Sciatic nerve (tissue), 2 donors: Measurements from ENCODE around the gene MAST4. TPM values are rescaled to one million over a fixed set of nuclear protein-coding genes. Genes with fewer than 3 reads are reported as not detected.
"Not testable (repeated sequence)": the region's sequence is repeated elsewhere in the genome, so short reads cannot be mapped to it uniquely, and the experiment has no call there.

Source experiments
- ATAC-seq: fragments of 200-7000 bp; cut with Tn5 transposase; one replicate; pipeline ENCODE4 v1.9.1; 2020; ENCODE audit warnings: mild to moderate bottlenecking, moderate library complexity
- DNase-seq: peaks from one replicate; pipeline ENCODE4 v3.0.0-alpha.2; 2020; ENCODE audit warnings: low spot score
- intact Hi-C: fragments of 100-400 bp; cut with DNase I; formaldehyde crosslinking; loops from one replicate; pipeline ENCODE4 v1.14.2; 2022
- total RNA-seq: library from RNA; stranded (reverse); fragmentation: NEBNext Ultra II Directional; extraction: Animal tissue kit (Norgen Biotek cat#: 25700); gene quantifications from one replicate; pipeline ENCODE4 v1.2.1, GENCODE V29; 2021
- donor health status: DM: no; HTN: no; CAD: no.
- donor health status: DM: no; HTN: no; CAD: no.

The MAST4 gene
- total RNA-seq, 1 donor from 2014 or later: 47.9 TPM

DNA sequence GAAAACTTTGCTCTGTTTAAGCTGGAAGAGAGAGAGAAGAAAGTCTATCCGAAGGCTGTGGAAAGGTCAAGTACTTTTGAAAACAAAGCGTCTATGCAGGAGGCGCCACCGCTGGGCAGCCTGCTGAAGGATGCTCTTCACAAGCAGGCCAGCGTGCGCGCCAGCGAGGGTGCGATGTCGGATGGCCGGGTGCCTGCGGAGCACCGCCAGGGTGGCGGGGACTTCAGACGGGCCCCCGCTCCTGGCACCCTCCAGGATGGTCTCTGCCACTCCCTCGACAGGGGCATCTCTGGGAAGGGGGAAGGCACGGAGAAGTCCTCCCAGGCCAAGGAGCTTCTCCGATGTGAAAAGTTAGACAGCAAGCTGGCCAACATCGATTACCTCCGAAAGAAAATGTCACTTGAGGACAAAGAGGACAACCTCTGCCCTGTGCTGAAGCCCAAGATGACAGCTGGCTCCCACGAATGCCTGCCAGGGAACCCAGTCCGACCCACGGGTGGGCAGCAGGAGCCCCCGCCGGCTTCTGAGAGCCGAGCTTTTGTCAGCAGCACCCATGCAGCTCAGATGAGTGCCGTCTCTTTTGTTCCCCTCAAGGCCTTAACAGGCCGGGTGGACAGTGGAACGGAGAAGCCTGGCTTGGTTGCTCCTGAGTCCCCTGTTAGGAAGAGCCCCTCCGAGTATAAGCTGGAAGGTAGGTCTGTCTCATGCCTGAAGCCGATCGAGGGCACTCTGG, 567.8 kb downstream of the MAST4 start:
- no peak for DNase-seq
- no peak for ATAC-seq
- intact Hi-C loops: no loop called here

DNA sequence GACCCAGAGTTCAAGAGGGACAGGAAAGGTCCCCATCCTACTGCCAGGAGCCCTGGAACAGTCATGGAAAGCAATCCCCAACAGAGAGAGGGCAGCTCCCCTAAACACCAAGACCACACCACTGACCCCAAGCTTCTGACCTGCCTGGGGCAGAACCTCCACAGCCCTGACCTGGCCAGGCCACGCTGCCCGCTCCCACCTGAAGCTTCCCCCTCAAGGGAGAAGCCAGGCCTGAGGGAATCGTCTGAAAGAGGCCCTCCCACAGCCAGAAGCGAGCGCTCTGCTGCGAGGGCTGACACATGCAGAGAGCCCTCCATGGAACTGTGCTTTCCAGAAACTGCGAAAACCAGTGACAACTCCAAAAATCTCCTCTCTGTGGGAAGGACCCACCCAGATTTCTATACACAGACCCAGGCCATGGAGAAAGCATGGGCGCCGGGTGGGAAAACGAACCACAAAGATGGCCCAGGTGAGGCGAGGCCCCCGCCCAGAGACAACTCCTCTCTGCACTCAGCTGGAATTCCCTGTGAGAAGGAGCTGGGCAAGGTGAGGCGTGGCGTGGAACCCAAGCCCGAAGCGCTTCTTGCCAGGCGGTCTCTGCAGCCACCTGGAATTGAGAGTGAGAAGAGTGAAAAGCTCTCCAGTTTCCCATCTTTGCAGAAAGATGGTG, 568.8 kb downstream of the MAST4 start:
- intact Hi-C loops: loop anchor here (5.0 kb wide), 1 partner anchor 37 kb away; no protein-coding TSS in a partner anchor
- ATAC-seq (no peak), DNase-seq (no peak)

DNA sequence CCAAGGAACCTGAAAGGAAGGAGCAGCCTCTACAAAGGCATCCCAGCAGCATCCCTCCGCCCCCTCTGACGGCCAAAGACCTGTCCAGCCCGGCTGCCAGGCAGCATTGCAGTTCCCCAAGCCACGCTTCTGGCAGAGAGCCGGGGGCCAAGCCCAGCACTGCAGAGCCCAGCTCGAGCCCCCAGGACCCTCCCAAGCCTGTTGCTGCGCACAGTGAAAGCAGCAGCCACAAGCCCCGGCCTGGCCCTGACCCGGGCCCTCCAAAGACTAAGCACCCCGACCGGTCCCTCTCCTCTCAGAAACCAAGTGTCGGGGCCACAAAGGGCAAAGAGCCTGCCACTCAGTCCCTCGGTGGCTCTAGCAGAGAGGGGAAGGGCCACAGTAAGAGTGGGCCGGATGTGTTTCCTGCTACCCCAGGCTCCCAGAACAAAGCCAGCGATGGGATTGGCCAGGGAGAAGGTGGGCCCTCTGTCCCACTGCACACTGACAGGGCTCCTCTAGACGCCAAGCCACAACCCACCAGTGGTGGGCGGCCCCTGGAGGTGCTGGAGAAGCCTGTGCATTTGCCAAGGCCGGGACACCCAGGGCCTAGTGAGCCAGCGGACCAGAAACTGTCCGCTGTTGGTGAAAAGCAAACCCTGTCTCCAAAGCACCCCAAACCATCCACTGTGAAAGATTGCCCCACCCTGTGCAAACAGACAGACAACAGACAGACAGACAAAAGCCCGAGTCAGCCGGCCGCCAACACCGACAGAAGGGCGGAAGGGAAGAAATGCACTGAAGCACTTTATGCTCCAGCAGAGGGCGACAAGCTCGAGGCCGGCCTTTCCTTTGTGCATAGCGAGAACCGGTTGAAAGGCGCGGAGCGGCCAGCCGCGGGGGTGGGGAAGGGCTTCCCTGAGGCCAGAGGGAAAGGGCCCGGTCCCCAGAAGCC, 569.6 kb downstream of the MAST4 start:
- ATAC-seq (peak; percentile 95), DNase-seq (peak; percentile 94)
- intact Hi-C loops: loop anchor here (2.0 to 5.0 kb wide), 2 partner anchors 37 to 1797 kb away; no protein-coding TSS in a partner anchor

DNA sequence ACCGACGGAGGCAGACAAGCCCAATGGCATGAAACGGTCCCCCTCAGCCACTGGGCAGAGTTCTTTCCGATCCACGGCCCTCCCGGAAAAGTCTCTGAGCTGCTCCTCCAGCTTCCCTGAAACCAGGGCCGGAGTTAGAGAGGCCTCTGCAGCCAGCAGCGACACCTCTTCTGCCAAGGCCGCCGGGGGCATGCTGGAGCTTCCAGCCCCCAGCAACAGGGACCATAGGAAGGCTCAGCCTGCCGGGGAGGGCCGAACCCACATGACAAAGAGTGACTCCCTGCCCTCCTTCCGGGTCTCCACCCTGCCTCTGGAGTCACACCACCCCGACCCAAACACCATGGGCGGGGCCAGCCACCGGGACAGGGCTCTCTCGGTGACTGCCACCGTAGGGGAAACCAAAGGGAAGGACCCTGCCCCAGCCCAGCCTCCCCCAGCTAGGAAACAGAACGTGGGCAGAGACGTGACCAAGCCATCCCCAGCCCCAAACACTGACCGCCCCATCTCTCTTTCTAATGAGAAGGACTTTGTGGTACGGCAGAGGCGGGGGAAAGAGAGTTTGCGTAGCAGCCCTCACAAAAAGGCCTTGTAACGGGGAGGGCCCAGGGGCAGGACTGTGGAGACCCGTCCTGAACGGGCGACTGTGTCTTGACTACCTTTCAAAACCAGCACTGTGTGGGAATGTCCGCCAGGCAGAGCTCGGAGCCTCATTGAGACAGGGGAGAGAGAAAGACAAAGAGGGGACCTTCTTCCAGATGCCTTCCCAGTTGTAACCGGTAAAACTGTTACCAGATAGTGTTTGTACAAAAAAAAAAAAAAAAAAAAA, 570.5 kb downstream of the MAST4 start:
- intact Hi-C loops: loop anchor here (2.0 to 5.0 kb wide), 2 partner anchors 36 to 1796 kb away; no protein-coding TSS in a partner anchor
- DNase-seq: peak; percentile 72
- ATAC-seq: peak; percentile 56

DNA sequence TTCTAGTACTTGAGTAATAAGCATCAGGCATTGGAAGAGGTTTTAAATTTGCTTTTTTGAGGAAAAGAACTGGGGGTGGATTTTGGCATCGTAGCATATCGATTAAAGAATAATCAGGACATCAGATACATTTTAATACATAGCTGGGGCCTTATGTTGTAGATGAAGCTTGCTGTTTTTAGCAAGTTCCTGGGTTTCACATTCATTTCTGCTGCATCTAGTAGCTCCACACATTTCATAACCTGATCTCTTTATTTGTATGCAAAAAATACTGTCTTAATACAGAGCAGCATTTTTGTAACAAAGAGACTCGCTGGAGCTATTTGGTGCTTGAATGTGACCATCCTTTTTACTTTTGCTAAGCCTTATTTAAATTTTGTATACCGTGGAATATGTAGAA, 571.9 kb downstream of the MAST4 start:
- DNase-seq (no peak), ATAC-seq (no peak)
- intact Hi-C loops: loop anchor here (5.0 kb wide), 1 partner anchor 34 kb away; no protein-coding TSS in a partner anchor

DNA sequence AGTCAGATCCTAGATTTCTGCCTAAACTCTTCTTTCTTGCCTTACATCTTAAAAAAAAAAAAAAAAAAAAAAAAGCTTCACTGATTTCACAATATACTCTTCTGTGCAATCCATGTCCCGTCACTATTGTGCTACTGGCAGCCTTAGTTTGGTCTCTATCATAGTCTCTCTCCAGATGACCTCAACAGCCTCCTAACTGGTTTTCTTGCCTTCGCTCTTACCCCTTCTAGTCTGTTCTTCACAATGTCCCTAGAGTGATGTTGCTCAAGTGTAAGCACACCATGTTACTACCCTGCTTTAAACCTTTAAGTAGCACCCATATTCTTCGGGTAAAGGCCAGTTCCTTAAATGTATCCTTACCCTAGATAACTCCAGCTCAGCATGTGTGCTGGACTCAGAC, 574.6 kb downstream of the MAST4 start:
- intact Hi-C loops: no loop called here
- no peak for ATAC-seq
- DNase-seq: no peak

DNA sequence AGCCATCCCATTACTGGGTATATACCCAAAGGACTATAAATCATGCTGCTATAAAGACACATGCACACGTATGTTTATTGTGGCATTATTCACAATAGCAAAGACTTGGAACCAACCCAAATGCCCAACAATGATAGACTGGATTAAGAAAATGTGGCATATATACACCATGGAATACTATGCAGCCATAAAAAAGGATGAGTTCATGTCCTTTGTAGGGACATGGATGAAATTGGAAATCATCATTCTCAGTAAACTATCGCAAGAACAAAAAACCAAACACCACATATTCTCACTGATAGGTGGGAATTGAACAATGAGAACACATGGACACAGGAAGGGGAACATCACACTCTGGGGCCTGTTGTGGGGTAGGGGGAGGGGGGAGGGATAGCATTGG, 577.2 kb downstream of the MAST4 start:
- DNase-seq, intact Hi-C loops, ATAC-seq: not testable (repeated sequence)

DNA sequence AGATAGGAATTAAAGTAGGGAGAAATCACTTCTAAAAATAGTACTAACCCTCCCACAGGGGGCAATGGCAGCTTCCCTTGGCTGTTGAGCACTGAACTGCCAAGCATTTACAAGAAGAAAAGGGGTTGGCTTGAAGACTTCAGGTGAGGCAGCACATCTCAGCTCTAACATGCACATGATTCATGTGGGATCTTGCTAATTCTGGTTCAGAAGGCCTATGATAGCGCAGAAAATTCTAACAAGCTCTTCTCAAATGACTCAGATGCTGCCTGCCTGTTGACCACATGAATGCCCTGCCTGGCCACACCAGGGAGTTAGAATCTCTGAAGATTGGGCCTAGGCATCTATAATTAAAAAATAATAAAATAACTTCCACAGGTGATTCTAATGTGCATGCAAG, 577.8 kb downstream of the MAST4 start:
- intact Hi-C loops: no loop called here
- DNase-seq: no peak
- ATAC-seq: no peak

DNA sequence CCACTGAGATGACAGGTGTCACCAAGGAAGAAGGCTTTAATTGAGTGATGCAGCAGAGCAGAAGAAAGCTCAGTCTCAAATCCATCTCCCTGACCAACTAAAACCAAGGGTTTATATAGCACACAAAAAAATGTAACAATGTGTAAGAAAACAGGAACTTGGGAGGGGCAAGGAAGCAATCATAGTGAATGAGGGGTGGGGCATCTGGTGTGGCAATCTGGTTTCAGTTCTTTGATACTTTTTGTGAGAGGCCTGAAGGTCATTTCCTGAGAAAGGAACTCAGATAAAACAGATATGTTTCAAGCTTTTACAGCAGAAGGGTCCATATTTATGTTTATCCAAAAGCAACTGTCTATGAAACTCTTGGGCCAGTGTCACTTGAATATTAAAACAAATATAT, 580.7 kb downstream of the MAST4 start:
- DNase-seq: no peak
- ATAC-seq: no peak
- intact Hi-C loops: no loop called here

DNA sequence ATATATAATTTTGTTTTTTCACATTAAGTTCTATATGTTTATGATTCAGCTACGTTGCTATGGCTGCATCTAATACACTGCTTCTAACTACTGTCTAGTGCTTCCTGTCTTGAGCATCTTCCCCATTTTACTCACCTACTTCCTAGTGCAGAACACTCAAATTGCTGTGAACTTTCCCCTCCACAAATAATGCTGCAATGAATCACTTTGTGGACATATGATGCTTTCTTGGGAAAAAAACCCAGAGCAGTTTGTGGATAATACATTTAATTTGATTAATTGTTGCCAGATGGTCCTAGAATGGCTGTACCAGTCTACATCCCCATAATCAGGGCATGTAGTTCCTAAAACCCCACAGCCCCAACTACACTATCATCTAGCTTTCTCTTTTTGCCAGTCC, 581.9 kb downstream of the MAST4 start:
- no peak for ATAC-seq
- intact Hi-C loops: no loop called here

DNA sequence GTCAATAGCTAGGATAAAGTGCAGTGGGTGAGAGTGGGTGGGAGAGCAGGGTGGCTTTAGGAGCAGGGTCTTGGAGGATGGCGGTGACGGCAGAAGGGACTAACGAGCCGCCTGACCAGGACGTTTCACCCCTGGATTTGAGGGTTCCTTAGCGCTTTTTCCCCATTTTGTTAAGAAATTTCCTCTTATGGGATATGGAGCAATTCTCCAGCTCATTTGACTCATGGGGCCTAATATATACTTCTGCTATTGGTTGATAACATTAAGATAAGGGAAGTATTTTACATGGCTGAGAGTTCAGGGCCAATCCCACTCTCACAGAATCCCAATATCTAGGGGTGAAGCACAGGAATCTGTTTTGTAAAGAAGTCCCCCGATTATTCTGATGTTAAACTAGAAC, 582.8 kb downstream of the MAST4 start:
- DNase-seq: no peak
- intact Hi-C loops: no loop called here
- no peak for ATAC-seq

More for the DNA sequence above, 581.9 kb downstream of the MAST4 start:
- no peak for DNase-seq

DNA sequence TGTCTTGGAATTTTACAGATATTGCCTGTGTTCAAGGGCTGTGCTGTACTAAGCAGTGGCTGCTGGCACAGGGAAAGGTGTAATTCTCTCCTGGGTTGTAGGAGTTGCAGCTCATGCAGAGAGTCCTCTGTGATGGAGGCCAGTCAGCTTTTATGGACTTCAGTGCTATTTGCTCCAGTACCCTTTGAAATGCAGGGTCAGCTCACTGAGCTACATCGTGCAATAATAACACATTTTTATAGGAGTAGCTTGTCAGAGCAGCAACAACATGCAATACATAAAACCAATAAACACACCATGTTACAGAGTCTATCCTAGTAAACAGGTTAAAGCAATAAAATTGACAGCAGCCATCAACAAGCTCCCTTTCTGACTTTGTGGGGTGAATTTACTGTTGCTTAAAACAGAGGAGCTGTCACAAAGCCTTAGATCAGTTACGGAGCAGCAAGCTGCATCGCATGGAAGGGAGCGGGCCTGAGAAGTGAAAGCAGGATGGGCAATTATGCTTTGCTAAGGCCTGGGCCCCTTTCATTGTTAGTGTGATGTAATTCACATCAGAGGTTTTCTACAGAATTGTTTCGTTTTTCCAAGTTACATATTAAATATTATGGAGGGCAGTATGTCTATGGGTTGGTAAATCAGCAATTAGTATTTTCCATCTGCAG, 583.6 kb downstream of the MAST4 start:
- ATAC-seq (no peak), DNase-seq (no peak)
- intact Hi-C loops: no loop called here

DNA sequence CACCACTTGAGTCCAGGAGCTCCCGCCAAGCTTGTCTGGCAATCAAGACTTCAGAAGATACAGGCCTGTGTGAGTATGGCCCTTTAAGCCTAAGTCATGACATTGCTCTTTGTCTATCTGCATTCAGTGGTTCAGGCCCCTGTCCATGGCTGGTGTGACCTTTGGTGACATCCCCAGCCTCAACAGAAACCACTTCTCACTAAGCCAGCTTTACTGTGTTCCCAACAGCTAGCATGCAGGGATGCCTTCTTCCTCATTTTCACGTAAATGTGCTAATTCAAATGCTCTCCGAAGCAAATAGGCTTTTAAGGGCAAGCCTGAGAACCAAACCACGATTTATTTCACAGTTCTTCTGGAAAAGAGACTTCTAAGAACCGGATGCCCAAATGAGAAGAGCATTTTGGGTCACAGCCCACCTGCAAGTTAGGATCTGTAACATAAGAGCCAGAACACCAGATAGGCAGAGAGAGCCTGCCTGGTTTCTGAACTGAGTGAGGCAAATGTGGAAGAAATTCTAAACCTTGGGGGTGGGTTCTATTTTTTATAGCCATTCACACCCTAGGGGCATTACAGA, 585.5 kb downstream of the MAST4 start:
- ATAC-seq (peak; percentile 50), DNase-seq (no peak)
- intact Hi-C loops: no loop called here

DNA sequence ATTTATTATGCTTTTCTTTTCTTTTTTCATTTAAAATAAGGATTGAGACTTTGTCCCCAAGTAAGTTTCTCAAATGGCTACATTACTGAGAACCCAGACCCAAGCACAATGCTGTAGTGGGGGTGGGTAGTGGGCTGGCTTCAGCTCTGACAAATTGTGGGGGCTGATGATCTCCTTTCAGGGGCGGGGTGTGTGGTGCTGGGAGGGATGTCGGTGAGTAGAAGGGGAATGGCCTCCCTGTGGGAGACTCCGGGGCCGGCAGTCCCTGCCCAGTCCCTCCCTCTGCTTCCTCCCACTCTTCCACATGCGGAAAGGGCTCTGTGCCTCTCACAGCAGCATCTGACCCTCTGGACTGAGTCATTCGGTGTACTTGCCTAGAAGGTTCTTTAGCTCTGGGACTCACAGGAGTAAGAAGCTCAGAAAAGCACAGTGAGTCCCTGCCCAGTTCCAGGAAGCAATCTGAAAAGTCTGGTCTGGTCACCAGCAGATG, 586.2 kb downstream of the MAST4 start:
- no peak for DNase-seq
- peak; percentile 94 for ATAC-seq
- intact Hi-C loops: no loop called here

DNA sequence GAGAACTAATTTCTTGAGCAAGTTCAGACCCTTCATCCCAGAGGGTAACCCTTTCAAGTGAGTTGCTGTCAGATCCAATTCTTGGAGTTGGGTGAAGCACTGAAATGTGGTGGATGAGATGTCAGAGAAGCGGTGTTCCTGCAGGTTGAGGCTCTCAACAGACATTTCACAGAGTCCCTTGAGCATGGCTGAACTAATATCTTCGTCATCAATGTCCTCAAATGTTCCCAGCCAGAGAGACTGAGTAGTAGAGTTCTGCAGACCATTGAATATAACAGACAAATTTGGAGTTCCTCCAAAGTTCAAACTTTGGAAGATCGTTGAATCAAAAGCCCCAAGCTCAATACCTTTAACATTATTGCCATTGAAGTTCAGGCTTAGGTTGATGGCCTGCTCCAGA, 587.7 kb downstream of the MAST4 start:
- no peak for ATAC-seq
- DNase-seq: no peak
- intact Hi-C loops: no loop called here

DNA sequence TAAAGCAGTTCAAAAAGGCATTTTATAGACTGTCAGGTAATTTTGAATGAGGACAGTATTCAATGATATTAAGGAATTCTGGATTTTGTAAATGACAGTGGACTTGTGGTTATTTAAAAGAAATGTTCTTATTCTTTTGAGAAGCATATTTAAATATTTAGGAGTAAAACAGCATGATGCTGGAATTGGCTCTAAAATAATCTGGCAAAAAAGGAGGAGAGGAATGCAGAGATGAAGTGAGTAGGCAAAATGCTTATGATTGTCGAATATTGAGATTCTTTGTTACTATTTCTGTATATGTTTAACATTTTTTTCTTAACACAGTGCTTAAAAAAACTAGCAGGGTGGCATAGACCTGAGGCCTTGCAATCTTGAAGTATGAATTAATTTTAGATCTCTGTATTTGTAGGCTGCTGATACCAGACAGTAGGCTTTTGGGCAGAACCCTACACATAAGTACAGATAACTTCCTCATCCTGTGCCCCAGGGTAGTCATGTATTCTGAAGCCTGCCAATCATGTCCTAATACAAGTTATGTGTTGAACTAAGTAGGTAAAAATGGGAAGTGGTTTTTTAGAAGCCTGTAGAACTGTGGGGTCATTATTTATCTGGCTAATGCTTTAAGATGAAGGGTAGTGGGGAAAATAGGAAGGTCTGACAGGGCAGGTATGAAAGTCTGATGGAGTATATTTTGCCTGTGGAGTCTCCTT, 591.0 kb downstream of the MAST4 start:
- intact Hi-C loops: no loop called here
- ATAC-seq (peak; percentile 58), DNase-seq (no peak)
